Measurements from ENCODE around the gene RAB11FIP4.

The RAB11FIP4 gene

GRCh38 chr17:31462261-31462660 is 70.8 kb downstream of the RAB11FIP4 start:
- no peak for DNase-seq

- DNase-seq = no peak
Observed at GRCh38 chr17:31466096-31466760, 74.8 kb downstream of the RAB11FIP4 start.

- no peak for DNase-seq
Observed at GRCh38 chr17:31467502-31468256, 76.2 kb downstream of the RAB11FIP4 start.

GRCh38 chr17:31469959-31470358 is 78.5 kb downstream of the RAB11FIP4 start:
- DNase-seq = no peak

- DNase-seq = no peak
Observed at GRCh38 chr17:31470592-31470991, 79.1 kb downstream of the RAB11FIP4 start.

- no peak for DNase-seq
Observed at GRCh38 chr17:31472137-31472536, 80.7 kb downstream of the RAB11FIP4 start.

- DNase-seq = no peak
Observed at GRCh38 chr17:31475378-31476162, 84.1 kb downstream of the RAB11FIP4 start.

- DNase-seq = no peak
Observed at GRCh38 chr17:31476525-31477416, 85.3 kb downstream of the RAB11FIP4 start.

GRCh38 chr17:31477417-31478055 is 86.1 kb downstream of the RAB11FIP4 start:
- DNase-seq = no peak

GRCh38 chr17:31479062-31479408 is 87.6 kb downstream of the RAB11FIP4 start:
- DNase-seq = no peak

- DNase-seq = no peak
Observed at GRCh38 chr17:31479524-31479923, 88.0 kb downstream of the RAB11FIP4 start.

GRCh38 chr17:31480067-31480466 is 88.6 kb downstream of the RAB11FIP4 start:
- DNase-seq = no peak

GRCh38 chr17:31480904-31481782 is 89.7 kb downstream of the RAB11FIP4 start:
- no peak for DNase-seq

GRCh38 chr17:31481783-31482081 is 90.3 kb downstream of the RAB11FIP4 start:
- no peak for DNase-seq

GRCh38 chr17:31484821-31485220 is 93.3 kb downstream of the RAB11FIP4 start:
- no peak for DNase-seq

GRCh38 chr17:31486351-31487062 is 95.0 kb downstream of the RAB11FIP4 start:
- no peak for DNase-seq

- no peak for DNase-seq
Observed at GRCh38 chr17:31487063-31487647, 95.7 kb downstream of the RAB11FIP4 start.

GRCh38 chr17:31487648-31488263 is 96.3 kb downstream of the RAB11FIP4 start:
- DNase-seq = peak; percentile 66

GRCh38 chr17:31488264-31488981 is 96.9 kb downstream of the RAB11FIP4 start:
- no peak for DNase-seq

All from NCI-H2029 treated with DMSO at 0.1 percent for 48 hours (cell line).